ENCODE results near the gene RNF148.
"Not testable (repeated sequence)": the region's sequence is repeated elsewhere in the genome, so short reads cannot be mapped to it uniquely, and the experiment has no call there.

Gene RNF148

DNA sequence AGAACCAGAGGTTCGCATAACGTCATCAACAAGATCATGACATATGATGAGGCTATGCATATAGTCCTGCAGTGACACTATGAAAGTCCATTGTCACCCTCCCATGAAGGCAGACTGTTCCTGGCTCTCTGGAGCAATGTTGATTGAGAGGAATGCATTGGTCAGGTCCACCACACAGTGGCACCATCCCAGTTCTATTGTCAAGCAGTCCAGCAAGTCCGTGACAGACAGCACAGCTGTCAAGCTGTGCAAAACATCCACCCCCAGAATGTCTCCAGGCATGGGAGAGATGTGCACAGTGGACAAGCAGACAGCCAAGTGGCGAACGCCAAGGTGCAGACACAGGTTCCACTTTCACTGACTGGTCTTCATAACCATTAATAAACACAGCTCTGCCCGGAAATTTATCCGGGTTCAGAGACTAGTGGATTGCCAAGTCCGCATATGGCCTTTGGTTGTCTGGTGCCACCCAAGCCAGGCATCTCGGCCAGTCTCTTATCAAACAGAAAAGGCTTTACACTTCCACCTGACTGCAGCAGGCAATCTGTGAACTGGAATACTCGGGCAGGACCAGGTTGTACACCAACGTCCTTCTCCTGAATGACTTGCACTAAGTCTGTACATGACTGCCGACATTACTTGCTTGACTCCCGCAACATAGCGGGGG is 11.0 kb downstream of the RNF148 start:
- Histone ChIP-seq H3K4me3 (ENCODE audit: extremely low read depth, insufficient read depth, low read length, poor library complexity, severe bottlenecking) (no peak overlapping the region), H3K4me1 (ENCODE audit: control insufficient read depth, insufficient read depth, low read length, poor library complexity, severe bottlenecking) (no peaks in the 10 kb centered on the region), H3K9me3 (ENCODE audit: control insufficient read depth, low read length) (peaks cover 2% of the 10 kb centered on the region), H3K27ac (ENCODE audit: low read depth, low read length, severe bottlenecking) (no peak overlapping the region), H3K36me3 (ENCODE audit: control insufficient read depth, insufficient read depth, low read length) (no peaks in the 10 kb centered on the region)
- WGBS, 2 experiments (ENCODE audit: insufficient coverage in 2 of 2), result 89 to 91% methylated on average over 12 to 13 of the region's 14 CpGs

DNA sequence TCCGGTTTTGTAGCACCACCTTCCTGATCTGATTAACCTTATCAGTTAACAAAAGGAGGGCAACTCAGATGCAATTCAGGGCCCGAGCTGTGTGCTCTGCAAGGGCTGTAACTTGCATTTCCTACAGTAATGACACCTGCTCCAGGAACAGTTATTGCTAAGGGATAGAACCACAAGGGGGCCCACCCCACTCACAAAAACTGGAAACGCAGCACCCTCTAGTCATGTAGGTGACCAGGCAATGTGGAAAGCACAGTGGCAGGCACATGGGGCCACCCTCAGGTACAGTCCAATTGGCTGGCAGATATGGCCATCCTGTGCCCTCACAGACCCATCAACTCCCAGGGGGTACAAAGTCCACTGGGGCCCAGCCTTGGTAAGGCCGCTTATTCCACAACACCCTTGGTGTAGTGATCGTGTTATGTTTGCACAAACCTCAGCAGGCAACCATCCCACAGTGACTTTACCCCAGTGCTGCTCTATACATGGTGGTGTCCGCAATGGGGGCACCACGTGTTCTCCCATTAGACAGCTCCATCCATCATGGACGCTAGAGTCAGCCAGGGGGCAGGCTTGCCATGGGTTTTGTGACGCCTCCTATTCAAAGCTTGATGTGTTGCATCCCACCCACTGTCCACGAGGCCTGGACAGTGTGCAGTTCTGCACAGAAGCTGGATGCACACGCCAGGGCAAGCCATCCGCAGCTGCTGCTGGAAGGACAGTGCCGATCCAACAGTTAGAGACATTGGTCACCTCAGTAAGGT is 13.2 kb downstream of the RNF148 start:
- 96% methylated on average over 13 of the region's 13 CpGs for WGBS, 2 experiments (ENCODE audit: insufficient coverage in 2 of 2)
- H3K36me3 ChIP-seq (ENCODE audit: control insufficient read depth, insufficient read depth, low read length), result no peaks in the 10 kb centered on the region
- H3K4me3 ChIP-seq (ENCODE audit: extremely low read depth, insufficient read depth, low read length, poor library complexity, severe bottlenecking), result no peak overlapping the region
- peaks cover 2% of the 10 kb centered on the region for H3K9me3 ChIP-seq (ENCODE audit: control insufficient read depth, low read length)
- H3K4me1 ChIP-seq (ENCODE audit: control insufficient read depth, insufficient read depth, low read length, poor library complexity, severe bottlenecking), result no peaks in the 10 kb centered on the region
- H3K27ac ChIP-seq (ENCODE audit: low read depth, low read length, severe bottlenecking), result no peak overlapping the region

DNA sequence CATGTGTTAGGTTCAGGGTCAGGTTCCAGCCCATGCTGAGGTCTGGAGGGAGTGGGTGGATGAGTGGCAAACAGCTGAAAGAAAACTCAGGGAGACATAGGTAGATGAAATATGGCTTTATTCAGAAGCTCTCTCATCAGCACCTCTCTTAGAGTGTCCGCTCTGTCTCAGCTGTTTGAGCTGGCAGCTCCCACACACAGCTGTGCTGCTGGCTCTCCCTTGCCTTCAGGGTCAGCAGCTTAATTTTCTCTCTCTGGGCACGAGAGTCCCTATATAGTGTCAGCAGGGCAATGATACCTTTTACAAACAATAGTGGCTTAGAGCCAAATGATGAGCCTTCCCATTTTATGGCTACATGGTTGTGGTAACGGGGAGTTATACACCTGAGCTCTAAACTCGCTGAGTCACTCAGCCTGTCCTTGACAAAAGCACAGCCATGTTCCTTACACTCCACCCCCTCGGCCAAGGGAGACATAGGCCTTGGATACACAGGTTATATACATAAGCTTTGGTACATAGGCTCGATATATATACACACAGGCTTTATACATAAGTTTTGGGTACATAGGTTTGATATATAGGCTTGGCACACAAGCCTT is 14.2 kb downstream of the RNF148 start:
- Histone ChIP-seq H3K27ac (ENCODE audit: low read depth, low read length, severe bottlenecking) (no peak overlapping the region), H3K4me1 (ENCODE audit: control insufficient read depth, insufficient read depth, low read length, poor library complexity, severe bottlenecking) (no peaks in the 10 kb centered on the region), H3K4me3 (ENCODE audit: extremely low read depth, insufficient read depth, low read length, poor library complexity, severe bottlenecking) (no peak overlapping the region), H3K9me3 (ENCODE audit: control insufficient read depth, low read length) (peaks cover 2% of the 10 kb centered on the region), H3K36me3 (ENCODE audit: control insufficient read depth, insufficient read depth, low read length) (no peaks in the 10 kb centered on the region)
- WGBS, 2 experiments (ENCODE audit: insufficient coverage in 2 of 2), result 58 to 89% methylated on average over 1 to 3 of the region's 6 CpGs

DNA sequence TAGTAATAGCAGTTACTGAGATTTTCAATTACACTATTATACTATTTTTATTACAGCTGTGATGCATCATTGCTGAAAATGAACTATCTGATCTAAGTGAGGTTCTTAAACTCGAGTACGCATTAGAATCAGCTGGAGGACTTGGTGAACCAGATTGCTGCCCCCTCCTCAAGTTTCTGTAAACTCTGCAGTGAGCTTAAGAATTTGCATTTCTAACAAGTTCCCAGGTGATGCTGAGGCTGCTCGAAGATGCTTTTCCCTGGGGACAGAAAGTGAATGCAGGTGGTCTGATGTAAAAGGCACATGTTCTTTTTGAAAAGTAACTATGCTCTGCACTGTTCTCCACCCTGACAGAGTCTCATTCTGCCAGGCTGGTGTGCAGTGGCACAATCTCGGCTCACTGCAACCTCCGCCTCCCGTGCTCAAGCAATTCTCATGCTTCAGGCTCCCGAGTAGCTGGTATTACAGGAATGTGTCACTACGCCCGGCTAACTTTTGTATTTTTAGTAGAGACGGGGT is 16.3 kb downstream of the RNF148 start:
- Histone ChIP-seq H3K9me3 (ENCODE audit: control insufficient read depth, low read length) (no peaks in the 10 kb centered on the region), H3K4me3 (ENCODE audit: extremely low read depth, insufficient read depth, low read length, poor library complexity, severe bottlenecking) (no peak overlapping the region), H3K27ac (ENCODE audit: low read depth, low read length, severe bottlenecking) (no peak overlapping the region), H3K4me1 (ENCODE audit: control insufficient read depth, insufficient read depth, low read length, poor library complexity, severe bottlenecking) (no peaks in the 10 kb centered on the region), H3K36me3 (ENCODE audit: control insufficient read depth, insufficient read depth, low read length) (no peaks in the 10 kb centered on the region)
- 62 to 65% methylated on average over 7 to 8 of the region's 10 CpGs for WGBS, 2 experiments (ENCODE audit: insufficient coverage in 2 of 2)

DNA sequence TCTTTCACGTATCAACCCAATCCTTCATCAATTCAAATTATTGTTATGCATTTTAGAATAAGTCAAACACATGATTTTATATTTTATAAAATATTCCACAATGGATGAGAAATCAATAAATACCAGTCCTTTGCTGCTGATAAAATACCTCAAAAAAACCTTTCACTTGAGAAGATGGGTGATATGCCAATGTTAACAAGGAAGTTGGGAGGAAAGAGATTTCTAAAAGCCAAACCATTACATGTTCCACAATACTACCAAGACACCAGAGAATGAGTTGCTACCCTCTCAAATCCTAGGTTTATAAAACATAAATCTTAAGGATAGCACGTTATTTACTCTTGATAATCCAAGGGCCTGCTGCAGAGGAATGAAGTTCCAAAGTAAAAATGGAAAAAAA is 18.2 kb downstream of the RNF148 start:
- H3K4me1 ChIP-seq (ENCODE audit: control insufficient read depth, insufficient read depth, low read length, poor library complexity, severe bottlenecking), result no peaks in the 10 kb centered on the region
- H3K9me3 ChIP-seq (ENCODE audit: control insufficient read depth, low read length), result no peaks in the 10 kb centered on the region
- H3K36me3 ChIP-seq (ENCODE audit: control insufficient read depth, insufficient read depth, low read length), result no peaks in the 10 kb centered on the region
- no CpG with 5 or more reads among the region's 2 CpGs for WGBS, 2 experiments (ENCODE audit: insufficient coverage in 2 of 2)
- H3K27ac ChIP-seq (ENCODE audit: low read depth, low read length, severe bottlenecking), result no peak overlapping the region
- H3K4me3 ChIP-seq (ENCODE audit: extremely low read depth, insufficient read depth, low read length, poor library complexity, severe bottlenecking), result no peak overlapping the region

DNA sequence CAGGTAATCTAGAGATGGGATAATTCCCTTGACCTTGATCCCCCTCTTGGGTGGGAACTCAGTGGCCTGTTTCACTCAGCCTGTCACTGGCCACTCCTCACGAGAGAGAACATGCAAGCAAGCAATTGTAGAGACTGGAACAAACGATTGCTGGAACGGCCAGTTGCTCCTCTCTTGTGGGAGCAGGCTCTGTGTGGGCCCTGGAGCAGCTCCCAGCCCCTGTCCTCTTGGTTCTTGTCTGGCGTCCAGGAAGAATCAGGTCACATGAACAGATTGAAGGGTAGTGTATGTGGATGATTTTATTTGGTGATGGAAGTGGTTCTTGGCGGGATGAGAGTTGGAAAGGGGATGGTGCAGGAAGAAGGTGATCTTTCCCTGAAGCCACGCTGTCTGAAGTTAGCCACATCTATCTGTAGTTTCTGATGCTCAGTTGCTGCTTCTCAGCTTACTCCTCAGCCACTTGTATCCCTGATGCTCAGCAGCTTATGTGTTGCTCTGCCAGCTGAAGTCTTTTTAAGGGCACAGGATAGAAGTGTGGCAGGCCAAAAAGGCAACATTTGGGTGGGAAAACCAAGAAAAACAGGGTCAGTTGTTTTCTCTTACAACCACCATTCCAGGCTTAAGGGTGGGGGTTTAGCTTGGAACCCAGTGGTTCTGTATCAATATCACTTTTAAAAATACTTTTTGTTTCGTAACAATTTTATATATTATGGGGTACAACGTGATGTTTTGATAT is 19.7 kb downstream of the RNF148 start:
- Histone ChIP-seq H3K4me3 (ENCODE audit: extremely low read depth, insufficient read depth, low read length, poor library complexity, severe bottlenecking) (no peak overlapping the region), H3K9me3 (ENCODE audit: control insufficient read depth, low read length) (no peaks in the 10 kb centered on the region), H3K27ac (ENCODE audit: low read depth, low read length, severe bottlenecking) (no peak overlapping the region), H3K36me3 (ENCODE audit: control insufficient read depth, insufficient read depth, low read length) (no peaks in the 10 kb centered on the region), H3K4me1 (ENCODE audit: control insufficient read depth, insufficient read depth, low read length, poor library complexity, severe bottlenecking) (no peaks in the 10 kb centered on the region)
- WGBS, 2 experiments (ENCODE audit: insufficient coverage in 2 of 2), result 80 to 82% methylated on average over 4 to 5 of the region's 8 CpGs

DNA sequence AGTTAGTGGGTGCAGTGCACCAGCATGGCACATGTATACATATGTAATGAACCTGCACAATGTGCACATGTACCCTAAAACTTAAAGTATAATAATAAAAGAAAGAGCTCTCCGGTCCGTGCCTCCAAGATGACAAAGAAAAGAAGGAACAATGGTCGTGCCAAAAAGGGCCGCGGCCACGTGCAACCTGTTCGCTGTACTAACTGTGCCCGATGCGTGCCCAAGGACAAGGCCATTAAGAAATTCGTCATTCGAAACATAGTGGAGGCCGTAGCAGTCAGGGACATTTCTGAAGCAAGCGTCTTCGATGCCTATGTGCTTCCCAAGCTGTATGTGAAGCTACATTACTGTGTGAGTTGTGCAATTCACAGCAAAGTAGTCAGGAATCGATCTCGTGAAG is 21.5 kb downstream of the RNF148 start:
- not testable (repeated sequence) for H3K36me3 ChIP-seq (ENCODE audit: control insufficient read depth, insufficient read depth, low read length); H3K4me1 ChIP-seq (ENCODE audit: control insufficient read depth, insufficient read depth, low read length, poor library complexity, severe bottlenecking); H3K27ac ChIP-seq (ENCODE audit: low read depth, low read length, severe bottlenecking); H3K4me3 ChIP-seq (ENCODE audit: extremely low read depth, insufficient read depth, low read length, poor library complexity, severe bottlenecking); H3K9me3 ChIP-seq (ENCODE audit: control insufficient read depth, low read length)
- 86 to 95% methylated on average over 11 to 14 of the region's 16 CpGs for WGBS, 2 experiments (ENCODE audit: insufficient coverage in 2 of 2)

DNA sequence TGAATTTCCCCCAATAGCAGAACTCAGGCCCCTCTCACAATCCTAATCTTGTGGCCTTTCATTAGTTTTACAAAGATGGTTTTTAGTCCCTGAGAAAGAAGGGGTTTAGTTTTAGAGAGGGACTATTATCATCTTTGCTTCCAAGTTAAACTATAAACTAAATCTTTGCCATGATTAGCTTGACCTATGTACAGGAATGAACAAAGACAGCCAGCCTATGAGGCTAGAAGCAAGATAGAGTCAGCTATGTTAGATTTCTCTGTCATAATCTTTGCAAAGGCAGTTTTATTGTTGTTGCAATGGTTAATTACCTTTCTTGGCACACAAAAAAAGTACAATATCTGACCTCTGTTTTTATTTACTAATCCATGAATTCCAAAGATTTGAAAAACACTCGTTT is 22.9 kb downstream of the RNF148 start:
- Histone ChIP-seq H3K4me3 (ENCODE audit: extremely low read depth, insufficient read depth, low read length, poor library complexity, severe bottlenecking) (no peak overlapping the region), H3K27ac (ENCODE audit: low read depth, low read length, severe bottlenecking) (no peak overlapping the region)
- WGBS, 2 experiments (ENCODE audit: insufficient coverage in 2 of 2), result no CpG with 5 or more reads among the region's 1 CpG

DNA sequence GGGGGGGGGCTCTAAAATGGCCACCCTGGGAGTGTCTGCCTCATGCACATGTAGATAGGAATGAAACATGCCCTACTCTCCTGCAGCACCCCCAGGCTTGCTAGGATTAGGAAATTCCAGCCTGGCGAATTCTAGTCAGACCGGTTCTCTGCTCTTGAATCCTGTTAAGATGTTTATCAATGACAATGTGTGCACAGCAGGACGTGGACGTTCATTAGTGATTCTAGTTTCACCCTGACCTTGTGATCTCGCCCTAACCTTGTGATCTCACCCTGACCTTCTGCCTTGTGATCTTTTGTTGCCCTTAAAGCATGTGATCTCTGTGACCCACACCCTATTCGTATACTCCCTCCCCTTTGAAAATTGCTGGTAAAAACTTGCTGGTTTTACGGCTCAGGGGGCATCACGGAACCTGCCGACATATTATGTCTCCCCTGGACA is 23.4 kb downstream of the RNF148 start:
- H3K27ac ChIP-seq (ENCODE audit: low read depth, low read length, severe bottlenecking); H3K36me3 ChIP-seq (ENCODE audit: control insufficient read depth, insufficient read depth, low read length); H3K4me3 ChIP-seq (ENCODE audit: extremely low read depth, insufficient read depth, low read length, poor library complexity, severe bottlenecking); H3K4me1 ChIP-seq (ENCODE audit: control insufficient read depth, insufficient read depth, low read length, poor library complexity, severe bottlenecking); H3K9me3 ChIP-seq (ENCODE audit: control insufficient read depth, low read length): not testable (repeated sequence)
- 56 to 63% methylated on average over 8 to 9 of the region's 9 CpGs for WGBS, 2 experiments (ENCODE audit: insufficient coverage in 2 of 2)

More for the DNA sequence above, 22.9 kb downstream of the RNF148 start:
- Histone ChIP-seq H3K36me3 (ENCODE audit: control insufficient read depth, insufficient read depth, low read length) (no peaks in the 10 kb centered on the region), H3K9me3 (ENCODE audit: control insufficient read depth, low read length) (no peaks in the 10 kb centered on the region), H3K4me1 (ENCODE audit: control insufficient read depth, insufficient read depth, low read length, poor library complexity, severe bottlenecking) (no peaks in the 10 kb centered on the region)

DNA sequence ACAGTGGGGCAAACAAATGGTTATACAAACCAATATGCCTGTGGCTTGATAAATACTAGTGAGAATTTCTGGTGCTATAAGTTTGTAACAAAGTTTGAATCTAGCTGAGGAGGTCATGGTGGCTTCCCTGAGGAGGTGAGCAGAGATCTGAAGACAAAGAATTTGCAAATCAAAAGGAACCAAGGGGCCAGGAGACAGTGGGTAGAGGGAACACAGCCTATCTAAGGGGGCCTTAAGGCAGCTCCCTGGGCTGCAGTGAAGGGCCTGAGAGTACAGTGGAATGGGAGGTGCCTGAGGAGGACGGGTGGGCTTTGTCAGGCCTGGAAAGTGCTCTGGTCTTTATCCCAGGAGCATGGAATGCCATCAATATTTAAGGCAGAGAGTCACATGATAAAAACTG is 25.6 kb downstream of the RNF148 start:
- Histone ChIP-seq H3K4me1 (ENCODE audit: control insufficient read depth, insufficient read depth, low read length, poor library complexity, severe bottlenecking) (no peaks in the 10 kb centered on the region), H3K9me3 (ENCODE audit: control insufficient read depth, low read length) (no peaks in the 10 kb centered on the region), H3K36me3 (ENCODE audit: control insufficient read depth, insufficient read depth, low read length) (no peaks in the 10 kb centered on the region), H3K27ac (ENCODE audit: low read depth, low read length, severe bottlenecking) (no peak overlapping the region), H3K4me3 (ENCODE audit: extremely low read depth, insufficient read depth, low read length, poor library complexity, severe bottlenecking) (no peak overlapping the region)
- WGBS, 2 experiments (ENCODE audit: insufficient coverage in 2 of 2), result 50% methylated on average over 1 of the region's 1 CpG; no CpG with 5 or more reads in 1 of the 2 experiments
